Measurements from ENCODE around the gene USP11.
A peak's percentile ranks its signal among the peaks of the same experiment; 100 is the strongest.

USP11 gene

GRCh38 chrX:47215291-47215900 is 17.4 kb upstream of the USP11 start:
- peaks cover 22% of the 10 kb centered on the region for H3K4me1 ChIP-seq (ENCODE audit: insufficient read depth, low read length, severe bottlenecking)
- H3K9ac ChIP-seq (ENCODE audit: low read length) = no peak overlapping the region
- no peak overlapping the region for H3K4me3 ChIP-seq (ENCODE audit: low read depth, low read length, poor library complexity, severe bottlenecking)
- no peaks in the 10 kb centered on the region for H3K9me3 ChIP-seq (ENCODE audit: low read length)
- H3F3A ChIP-seq (ENCODE audit: insufficient read depth, low read length) = peaks cover 3% of the 10 kb centered on the region; the same call in 1 of the 2 replicates
- no peaks in the 10 kb centered on the region for H3K27me3 ChIP-seq (ENCODE audit: insufficient read depth, low read length)
- no peak overlapping the region for H2AFZ ChIP-seq (ENCODE audit: low read length)
- no peaks in the 10 kb centered on the region for H3K9me2 ChIP-seq (ENCODE audit: low read depth, low read length)
- H3K4me2 ChIP-seq (ENCODE audit: low read length) = no peak overlapping the region
- TF ChIP-seq CTCF (IDR thresholded peaks at IDR 0.05; ENCODE audit: low read length) (no peak), EZH2 (IDR thresholded peaks at IDR 0.05; ENCODE audit: borderline replicate concordance, low read length) (no peak)
- no peaks in the 10 kb centered on the region for H4K20me1 ChIP-seq (ENCODE audit: insufficient read depth, low read length)
- H3K27ac ChIP-seq (ENCODE audit: low read depth, low read length, poor library complexity, severe bottlenecking) = no peak overlapping the region
- peaks cover 17% of the 10 kb centered on the region for H3K79me2 ChIP-seq (ENCODE audit: insufficient read depth, low read length)
- peaks cover 60% of the 10 kb centered on the region for H3K36me3 ChIP-seq (ENCODE audit: insufficient read depth, low read length)

GRCh38 chrX:47216393-47216925 is 16.4 kb upstream of the USP11 start:
- H3K27me3 ChIP-seq (ENCODE audit: insufficient read depth, low read length) = no peaks in the 10 kb centered on the region
- no peaks in the 10 kb centered on the region for H4K20me1 ChIP-seq (ENCODE audit: insufficient read depth, low read length)
- peak overlapping the region; percentile 61; the same call in 1 of the 2 replicates for H3K4me2 ChIP-seq (ENCODE audit: low read length)
- no peak overlapping the region for H3K9ac ChIP-seq (ENCODE audit: low read length)
- H3K9me2 ChIP-seq (ENCODE audit: low read depth, low read length) = no peaks in the 10 kb centered on the region
- peaks cover 3% of the 10 kb centered on the region; the same call in 1 of the 2 replicates for H3F3A ChIP-seq (ENCODE audit: insufficient read depth, low read length)
- TF ChIP-seq EZH2 (IDR thresholded peaks at IDR 0.05; ENCODE audit: borderline replicate concordance, low read length) (no peak), CTCF (IDR thresholded peaks at IDR 0.05; ENCODE audit: low read length) (no peak)
- peaks cover 52% of the 10 kb centered on the region for H3K36me3 ChIP-seq (ENCODE audit: insufficient read depth, low read length)
- H3K79me2 ChIP-seq (ENCODE audit: insufficient read depth, low read length) = peaks cover 27% of the 10 kb centered on the region
- peaks cover 27% of the 10 kb centered on the region for H3K4me1 ChIP-seq (ENCODE audit: insufficient read depth, low read length, severe bottlenecking)
- no peaks in the 10 kb centered on the region for H3K9me3 ChIP-seq (ENCODE audit: low read length)
- H2AFZ ChIP-seq (ENCODE audit: low read length) = no peak overlapping the region
- H3K27ac ChIP-seq (ENCODE audit: low read depth, low read length, poor library complexity, severe bottlenecking) = peak overlapping the region; percentile 85
- no peak overlapping the region for H3K4me3 ChIP-seq (ENCODE audit: low read depth, low read length, poor library complexity, severe bottlenecking)

- TF ChIP-seq CTCF (IDR thresholded peaks at IDR 0.05; ENCODE audit: low read length) = no peak
- TF ChIP-seq EZH2 (IDR thresholded peaks at IDR 0.05; ENCODE audit: borderline replicate concordance, low read length) = no peak
- Histone ChIP-seq H3K9ac (ENCODE audit: low read length) (peak overlapping the region; percentile 35; the same call in 1 of the 2 replicates), H3K36me3 (ENCODE audit: insufficient read depth, low read length) (peaks cover 51% of the 10 kb centered on the region), H2AFZ (ENCODE audit: low read length) (no peak overlapping the region), H3K27ac (ENCODE audit: low read depth, low read length, poor library complexity, severe bottlenecking) (peak overlapping the region; percentile 85), H4K20me1 (ENCODE audit: insufficient read depth, low read length) (no peaks in the 10 kb centered on the region), H3K4me2 (ENCODE audit: low read length) (peak overlapping the region; percentile 61), H3K79me2 (ENCODE audit: insufficient read depth, low read length) (peaks cover 27% of the 10 kb centered on the region), H3K4me3 (ENCODE audit: low read depth, low read length, poor library complexity, severe bottlenecking) (peak overlapping the region; percentile 42), H3F3A (ENCODE audit: insufficient read depth, low read length) (peaks cover 3% of the 10 kb centered on the region; the same call in 1 of the 2 replicates), H3K4me1 (ENCODE audit: insufficient read depth, low read length, severe bottlenecking) (peaks cover 27% of the 10 kb centered on the region), H3K9me3 (ENCODE audit: low read length) (no peaks in the 10 kb centered on the region), H3K9me2 (ENCODE audit: low read depth, low read length) (no peaks in the 10 kb centered on the region), H3K27me3 (ENCODE audit: insufficient read depth, low read length) (no peaks in the 10 kb centered on the region)
These were observed 15.5 kb upstream of the USP11 start for GRCh38 chrX:47217121-47217851.
